Fibroblast of villous mesenchyme (primary cell): ENCODE data around the gene MAPK1IP1L. TPM values are rescaled to one million over a fixed set of nuclear protein-coding genes. Genes with fewer than 3 reads are reported as not detected.
"Not testable (repeated sequence)": the region's sequence is repeated elsewhere in the genome, so short reads cannot be mapped to it uniquely, and the experiment has no call there.

ENCODE experiments used
- DNase-seq: peaks from one replicate; pipeline ENCODE4 v3.0.0-alpha.2; 2010; ENCODE audit warnings: low read depth
- H3K4me3 ChIP-seq: 2 replicates; pipeline ENCODE4 v1.5.1; 2011; ENCODE audit warnings: low read depth, mild to moderate bottlenecking, low read length
- CTCF ChIP-seq: IDR thresholded peaks from 2 replicates; pipeline ENCODE4 v1.5.1; 2012; ENCODE audit warnings: low read depth, mild to moderate bottlenecking, low read length; ENCODE audit not compliant: insufficient read depth
- total RNA-seq: library from RNA; depleted of rRNA; stranded (reverse); fragments of >200 nt; gene quantifications from 2 replicates; pipeline ENCODE4 v1.2.3, GENCODE V29; 2012

MAPK1IP1L gene
- total RNA-seq, 1 donor: 49.2 TPM

- peak overlapping the region; percentile 100 for H3K4me3 ChIP-seq
- DNase-seq: no peak
- no peak for TF ChIP-seq CTCF
Observed at GRCh38 chr14:55053500-55053899, 2.1 kb downstream of the MAPK1IP1L start.

GRCh38 chr14:55054098-55054497 lies 2.7 kb downstream of the MAPK1IP1L start:
- no peak overlapping the region for H3K4me3 ChIP-seq
- DNase-seq: no peak
- no peak for TF ChIP-seq CTCF

- H3K4me3 ChIP-seq: no peak overlapping the region
- no peak for TF ChIP-seq CTCF
- DNase-seq: no peak
Observed at GRCh38 chr14:55057919-55058318, 6.5 kb downstream of the MAPK1IP1L start.

GRCh38 chr14:55059333-55059732 lies 7.9 kb downstream of the MAPK1IP1L start:
- no peak for DNase-seq
- no peak overlapping the region for H3K4me3 ChIP-seq
- TF ChIP-seq CTCF: no peak

DNA sequence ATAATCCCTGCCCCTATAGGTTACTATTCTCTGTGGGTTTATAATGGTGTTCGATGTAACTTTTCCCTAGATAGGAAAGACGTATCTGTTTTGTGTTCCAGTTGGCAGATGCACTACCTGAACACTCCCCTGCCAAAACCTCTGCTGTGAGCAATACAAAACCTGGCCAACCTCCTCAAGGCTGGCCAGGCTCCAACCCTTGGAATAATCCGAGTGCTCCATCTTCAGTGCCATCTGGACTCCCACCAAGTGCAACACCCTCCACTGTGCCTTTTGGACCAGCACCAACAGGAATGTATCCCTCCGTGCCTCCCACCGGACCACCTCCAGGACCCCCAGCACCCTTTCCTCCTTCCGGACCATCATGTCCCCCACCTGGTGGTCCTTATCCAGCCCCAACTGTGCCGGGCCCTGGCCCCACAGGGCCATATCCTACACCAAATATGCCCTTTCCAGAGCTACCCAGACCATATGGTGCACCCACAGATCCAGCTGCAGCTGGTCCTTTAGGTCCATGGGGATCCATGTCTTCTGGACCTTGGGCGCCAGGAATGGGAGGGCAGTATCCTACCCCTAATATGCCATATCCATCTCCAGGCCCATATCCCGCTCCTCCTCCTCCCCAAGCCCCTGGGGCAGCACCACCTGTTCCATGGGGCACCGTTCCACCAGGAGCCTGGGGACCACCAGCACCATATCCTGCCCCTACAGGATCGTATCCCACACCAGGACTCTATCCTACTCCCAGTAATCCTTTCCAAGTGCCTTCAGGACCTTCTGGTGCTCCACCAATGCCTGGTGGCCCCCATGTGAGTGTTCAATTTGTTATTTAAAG lies 11.3 kb downstream of the MAPK1IP1L start:
- H3K4me3 ChIP-seq: no peak overlapping the region
- no peak for TF ChIP-seq CTCF
- no peak for DNase-seq

- DNase-seq, H3K4me3 ChIP-seq: not testable (repeated sequence)
Observed at GRCh38 chr14:55064896-55065295, 13.4 kb downstream of the MAPK1IP1L start.

- TF ChIP-seq CTCF: no peak
Observed at GRCh38 chr14:55065411-55065810, 14.0 kb downstream of the MAPK1IP1L start.

More at GRCh38 chr14:55065411-55065810, 14.0 kb downstream of the MAPK1IP1L start:
- DNase-seq: no peak
- H3K4me3 ChIP-seq: no peak overlapping the region
